DMS 273 (cell line): ENCODE results near the gene TGIF1.
A peak's percentile ranks its signal among the peaks of the same experiment; 100 is the strongest.

Experiments used
- DNase-seq: peaks from one replicate; lab custom pipeline; 2025; ENCODE audit not compliant: unreplicated experiment; lab: John Stamatoyannopoulos, UW

The TGIF1 gene

GRCh38 chr18:3429121-3429520 lies 20.9 kb upstream of the TGIF1 start:
- DNase-seq, result no peak

DNA sequence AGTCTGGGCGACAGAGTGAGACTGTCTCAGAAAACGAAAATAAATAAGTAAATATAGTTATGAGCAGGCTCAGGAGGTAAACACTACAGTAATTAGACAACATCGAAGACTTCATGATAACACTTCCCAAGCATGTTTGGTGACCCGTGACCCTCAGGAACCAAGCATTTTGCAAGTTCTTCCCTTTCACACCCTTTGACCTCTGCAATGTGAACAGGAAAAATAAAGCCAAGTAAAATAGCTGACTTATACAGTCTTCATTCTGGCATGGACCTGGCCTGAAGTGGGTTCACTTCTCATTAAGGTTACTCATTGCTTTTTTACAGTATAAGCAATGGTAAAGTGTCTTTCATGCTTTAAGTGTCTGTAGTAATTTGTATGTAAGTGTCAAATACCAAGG lies 15.3 kb upstream of the TGIF1 start:
- DNase-seq, result no peak

DNA sequence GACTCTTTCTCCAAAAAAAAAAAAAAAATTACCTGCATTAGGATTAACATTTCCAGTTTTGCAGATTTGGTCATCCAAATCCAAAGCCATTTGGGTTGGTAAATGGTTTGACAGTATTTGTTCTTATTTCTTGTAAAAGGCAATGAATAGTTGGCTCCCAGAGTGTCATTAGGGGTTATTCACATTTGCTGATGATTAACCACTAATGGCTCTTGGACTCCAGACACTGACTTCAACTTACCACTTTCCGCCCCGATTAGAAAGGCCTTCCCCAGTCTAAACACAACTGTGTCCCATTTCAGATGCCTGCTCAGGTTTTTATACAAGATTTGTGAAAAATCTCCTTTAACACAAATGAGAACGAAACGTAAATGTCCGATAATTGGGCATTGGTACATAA lies 9.6 kb upstream of the TGIF1 start:
- DNase-seq, result no peak

DNA sequence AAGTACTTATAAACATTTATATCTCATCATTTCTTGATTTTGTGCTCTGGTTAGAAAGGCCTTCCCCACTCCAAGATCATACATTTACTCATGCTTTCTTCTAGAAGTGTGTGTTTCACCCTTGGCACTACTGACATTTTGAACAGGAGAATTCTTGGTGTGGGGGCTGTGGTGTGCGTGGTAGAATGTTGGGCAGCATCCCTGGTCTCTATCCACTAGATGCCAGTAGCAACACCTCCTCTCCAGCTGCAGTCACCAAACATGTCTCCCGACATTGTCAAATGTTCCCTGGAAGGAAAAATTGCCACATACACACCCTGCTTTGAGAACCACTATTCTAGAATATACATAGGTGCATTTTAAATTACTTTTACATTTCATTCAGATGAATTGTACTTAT lies 8.7 kb upstream of the TGIF1 start:
- peak; percentile 63 for DNase-seq

- DNase-seq, result no peak
Observed at GRCh38 chr18:3442919-3443318, 7.1 kb upstream of the TGIF1 start.

GRCh38 chr18:3444296-3444695 lies 5.7 kb upstream of the TGIF1 start:
- no peak for DNase-seq

- peak; percentile 6 for DNase-seq
Observed at GRCh38 chr18:3444954-3445353, 5.0 kb upstream of the TGIF1 start.

GRCh38 chr18:3447068-3447894 lies 2.7 kb upstream of the TGIF1 start:
- no peak for DNase-seq

- peak; percentile 98 for DNase-seq
Observed at GRCh38 chr18:3447895-3448837, 1.8 kb upstream of the TGIF1 start.

DNA sequence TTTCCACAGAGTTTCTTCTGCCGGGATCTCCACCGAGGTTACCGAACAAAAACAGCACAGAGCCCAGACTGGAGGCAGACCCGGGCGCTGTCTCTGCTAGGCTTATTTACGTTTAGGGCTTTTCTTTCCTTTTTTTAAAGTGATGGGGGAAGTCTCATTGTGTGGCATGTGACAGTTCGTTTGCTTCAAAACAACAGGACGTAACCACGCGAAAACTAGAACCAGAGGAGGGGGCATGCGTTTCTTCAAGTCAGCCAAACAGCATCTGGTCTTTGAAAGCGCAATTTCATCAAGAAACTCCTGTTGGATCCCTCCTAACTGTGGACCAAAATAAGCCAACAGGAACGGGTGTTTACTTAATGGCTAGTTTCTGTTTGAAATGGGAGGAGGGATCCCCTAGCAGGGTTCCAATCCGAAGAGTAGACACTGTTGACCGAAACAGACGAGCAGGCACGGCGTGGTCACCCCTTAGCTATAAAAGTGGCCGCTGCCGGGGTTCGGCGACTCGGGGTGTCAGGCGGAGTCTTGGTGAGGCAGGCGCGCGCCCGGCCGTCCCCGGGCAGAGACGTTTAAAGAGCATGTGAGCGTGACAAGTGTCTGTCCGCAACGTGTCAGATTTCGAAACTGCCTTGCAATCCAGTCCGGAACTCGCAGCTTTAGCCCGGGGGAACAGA lies 997 bp upstream of the TGIF1 start:
- peak; percentile 87 for DNase-seq

- DNase-seq, result peak; percentile 96
Observed at GRCh38 chr18:3449512-3450011, 410 bp upstream of the TGIF1 start.

GRCh38 chr18:3450799-3451182 lies 819 bp downstream of the TGIF1 start:
- DNase-seq, result no peak

GRCh38 chr18:3451183-3451988 lies 1.4 kb downstream of the TGIF1 start:
- peak; percentile 92 for DNase-seq

DNA sequence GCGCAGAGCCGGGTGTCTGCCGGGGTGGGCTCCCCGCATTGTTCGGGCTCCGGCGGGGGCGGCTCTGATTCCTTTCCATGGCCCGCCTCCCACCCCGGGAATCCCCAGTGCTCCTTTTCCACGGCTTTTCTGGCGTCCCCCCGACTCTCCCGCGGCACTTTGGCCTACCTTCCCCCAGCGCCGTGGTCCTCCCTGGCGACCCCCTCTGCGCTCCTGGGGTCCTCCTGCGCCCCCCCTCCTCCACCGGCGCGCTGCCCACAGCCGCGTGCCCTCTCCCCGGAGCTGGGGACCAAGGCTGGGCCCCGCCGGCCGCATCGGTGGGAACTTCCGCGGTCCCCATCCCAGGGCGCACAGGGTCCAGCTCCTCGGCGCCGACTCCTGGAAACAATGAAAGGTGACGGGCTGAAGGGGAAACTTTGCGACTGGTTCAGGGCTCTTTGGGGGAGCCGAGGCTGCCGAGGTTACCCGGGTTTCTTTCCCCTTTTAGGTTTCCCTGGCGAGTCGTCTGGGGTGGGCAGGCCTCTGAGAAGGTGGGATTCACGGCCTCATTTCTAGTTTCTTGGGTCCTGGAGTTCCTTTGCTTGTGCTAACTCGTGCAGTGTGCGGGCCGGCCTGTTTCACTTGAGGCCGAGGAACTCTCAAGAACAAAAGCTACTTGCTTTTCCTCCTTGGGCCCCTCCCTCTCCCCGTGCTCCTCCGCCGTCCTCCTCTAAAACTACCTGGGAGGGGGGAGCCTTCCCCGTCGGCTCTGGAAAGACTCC lies 2.2 kb downstream of the TGIF1 start:
- peak; percentile 55 for DNase-seq

- DNase-seq, result no peak
Observed at GRCh38 chr18:3452750-3453539, 3.0 kb downstream of the TGIF1 start.

- peak; percentile 32 for DNase-seq
Observed at GRCh38 chr18:3453540-3454364, 3.8 kb downstream of the TGIF1 start.

- peak; percentile 73 for DNase-seq
Observed at GRCh38 chr18:3454365-3455089, 4.6 kb downstream of the TGIF1 start.
